Measurements from ENCODE around the gene NLRP6.
"Not testable (repeated sequence)": the region's sequence is repeated elsewhere in the genome, so short reads cannot be mapped to it uniquely, and the experiment has no call there.

DNA sequence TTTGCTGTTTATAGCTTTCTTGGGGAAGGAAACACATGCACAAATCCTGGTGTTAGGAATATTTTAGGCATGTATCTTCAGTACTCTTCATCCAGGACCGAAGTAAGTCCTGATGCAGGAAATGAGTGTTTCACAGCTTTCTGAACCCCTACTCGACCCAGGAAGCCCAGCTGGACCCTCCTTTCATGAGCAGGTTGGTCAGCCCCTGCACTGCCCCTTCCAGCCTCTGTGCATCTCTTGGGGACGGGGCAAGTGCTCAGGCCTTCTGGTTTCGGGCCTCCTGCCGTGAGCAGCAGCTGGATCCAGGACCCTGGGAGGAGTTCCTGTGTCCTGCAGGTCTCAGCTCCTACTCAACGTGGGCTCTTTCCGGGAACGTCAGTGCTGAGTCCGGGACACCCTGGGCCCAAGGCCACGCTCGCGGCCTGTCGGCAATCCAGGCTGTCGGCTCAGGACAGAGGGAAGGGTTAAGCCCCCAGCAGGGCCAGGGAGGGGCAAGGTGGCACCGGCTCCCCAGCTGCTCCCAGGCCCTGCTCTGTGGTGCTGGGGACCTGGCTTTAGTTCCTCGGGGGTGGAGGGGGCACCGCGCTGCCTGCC is 31.9 kb downstream of the NLRP6 start:
- not testable (repeated sequence) for TF ChIP-seq POLR2A, EP300 (IDR thresholded peaks at IDR 0.05)
- TF ChIP-seq, protein P1, sequence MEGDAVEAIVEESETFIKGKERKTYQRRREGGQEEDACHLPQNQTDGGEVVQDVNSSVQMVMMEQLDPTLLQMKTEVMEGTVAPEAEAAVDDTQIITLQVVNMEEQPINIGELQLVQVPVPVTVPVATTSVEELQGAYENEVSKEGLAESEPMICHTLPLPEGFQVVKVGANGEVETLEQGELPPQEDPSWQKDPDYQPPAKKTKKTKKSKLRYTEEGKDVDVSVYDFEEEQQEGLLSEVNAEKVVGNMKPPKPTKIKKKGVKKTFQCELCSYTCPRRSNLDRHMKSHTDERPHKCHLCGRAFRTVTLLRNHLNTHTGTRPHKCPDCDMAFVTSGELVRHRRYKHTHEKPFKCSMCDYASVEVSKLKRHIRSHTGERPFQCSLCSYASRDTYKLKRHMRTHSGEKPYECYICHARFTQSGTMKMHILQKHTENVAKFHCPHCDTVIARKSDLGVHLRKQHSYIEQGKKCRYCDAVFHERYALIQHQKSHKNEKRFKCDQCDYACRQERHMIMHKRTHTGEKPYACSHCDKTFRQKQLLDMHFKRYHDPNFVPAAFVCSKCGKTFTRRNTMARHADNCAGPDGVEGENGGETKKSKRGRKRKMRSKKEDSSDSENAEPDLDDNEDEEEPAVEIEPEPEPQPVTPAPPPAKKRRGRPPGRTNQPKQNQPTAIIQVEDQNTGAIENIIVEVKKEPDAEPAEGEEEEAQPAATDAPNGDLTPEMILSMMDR (IDR thresholded peaks at IDR 0.05) = not testable (repeated sequence)
